Measurements from ENCODE around the gene MRPL46. TPM values are rescaled to one million over a fixed set of nuclear protein-coding genes. Genes with fewer than 3 reads are reported as not detected.

Gene MRPL46
- total RNA-seq, 1 donor from 2014 or later = 29.7 TPM

- Histone ChIP-seq H3K27ac (no peak overlapping the region), H3K36me3 (peaks cover 40 to 57% of the 10 kb centered on the region in 2 donors), H3K4me1 (peaks cover 6 to 18% of the 10 kb centered on the region in 2 donors), H3K27me3 (no peaks in the 10 kb centered on the region), H3K9me3 (no peaks in the 10 kb centered on the region), H3K4me3 (no peak overlapping the region)
- intact Hi-C loops (cut with DNase I) = no loop called here
- no peak for DNase-seq (ENCODE audit: low spot score in 2 of 2)
- TF ChIP-seq CTCF (IDR thresholded peaks at IDR 0.05) = no peak
Observed at GRCh38 chr15:88463870-88464532, 3.2 kb downstream of the MRPL46 start.

DNA sequence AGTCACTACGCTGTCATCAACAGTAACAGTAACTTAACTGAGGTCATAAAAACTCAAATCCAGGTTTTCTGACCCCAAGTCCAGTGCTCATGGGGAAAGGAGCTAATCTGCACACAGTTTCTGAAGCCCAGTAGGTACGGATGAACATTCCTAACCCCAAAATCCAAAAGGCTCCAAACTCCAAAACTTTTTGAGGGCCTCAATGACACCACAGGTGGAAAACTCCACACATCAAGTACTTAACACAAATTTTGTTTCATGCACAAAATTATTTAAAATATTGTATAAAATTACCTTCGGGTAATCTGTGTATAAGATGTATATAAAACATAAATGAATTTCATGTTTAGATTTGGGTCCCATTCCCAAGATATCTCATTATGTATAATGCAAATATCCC, 10.5 kb downstream of the MRPL46 start:
- H3K4me3 ChIP-seq = no peak overlapping the region
- peaks cover 28 to 42% of the 10 kb centered on the region in 2 donors for H3K36me3 ChIP-seq
- DNase-seq (ENCODE audit: low spot score in 2 of 2) = no peak
- H3K9me3 ChIP-seq = no peaks in the 10 kb centered on the region
- TF ChIP-seq CTCF (IDR thresholded peaks at IDR 0.05) = no peak
- intact Hi-C loops (cut with DNase I) = loop anchor here (5.0 kb wide), 1 partner anchor 1539 kb away; no protein-coding TSS in a partner anchor
- no peaks in the 10 kb centered on the region for H3K27me3 ChIP-seq
- H3K4me1 ChIP-seq = no peaks in the 10 kb centered on the region
- no peak overlapping the region for H3K27ac ChIP-seq

DNA sequence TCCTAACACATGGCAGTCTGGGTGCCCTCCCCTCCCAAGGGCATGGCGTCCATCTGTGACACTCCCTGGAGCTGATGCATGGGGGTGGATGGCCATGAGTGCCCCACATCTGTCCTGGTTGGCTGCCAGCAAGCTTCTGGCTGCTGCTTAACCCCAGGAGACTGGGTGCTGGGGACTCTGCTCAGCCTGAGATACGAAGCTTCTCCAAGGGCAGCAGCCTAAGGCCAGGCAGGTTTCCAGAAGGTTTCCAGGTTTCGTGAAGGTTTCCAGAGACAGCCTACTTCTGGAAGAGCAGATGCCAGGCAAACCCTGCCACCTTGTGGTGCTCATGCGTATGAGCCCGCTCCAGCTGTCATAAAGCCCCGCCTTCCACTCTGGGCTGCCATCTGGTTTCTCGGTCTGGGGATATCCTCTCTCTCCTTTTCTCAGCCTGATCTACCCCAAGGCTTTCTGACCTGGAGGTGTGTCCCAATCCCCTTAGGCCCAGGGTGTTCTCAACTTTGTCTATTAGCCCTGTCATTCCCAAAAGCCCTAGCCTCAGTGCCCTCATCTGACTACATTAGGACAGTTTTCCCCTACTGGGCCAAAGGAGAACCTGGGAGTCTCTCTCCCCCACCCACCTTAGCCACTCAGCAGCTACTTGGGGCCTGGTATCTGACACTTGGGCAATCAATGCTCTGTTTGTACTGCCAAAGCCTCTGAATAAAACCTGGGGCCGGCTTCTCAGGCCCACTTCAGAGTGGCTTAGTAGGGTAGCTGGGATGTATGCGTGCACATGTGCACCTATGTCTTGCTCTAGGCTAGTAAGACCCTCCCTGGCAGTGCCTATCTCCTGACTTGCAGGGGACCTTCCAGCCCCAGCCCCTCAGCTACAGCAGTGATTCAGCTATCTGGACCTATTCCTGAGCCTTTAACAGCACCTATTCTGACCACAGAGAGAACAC, 12.0 kb downstream of the MRPL46 start:
- peaks cover 17 to 26% of the 10 kb centered on the region in 2 donors for H3K36me3 ChIP-seq
- DNase-seq (ENCODE audit: low spot score in 2 of 2) = no peak
- H3K4me1 ChIP-seq = no peaks in the 10 kb centered on the region
- intact Hi-C loops (cut with DNase I) = loop anchor here (5.0 kb wide), 1 partner anchor 1538 kb away; no protein-coding TSS in a partner anchor
- peak; percentile 35 to 67 (median 53) for TF ChIP-seq CTCF (IDR thresholded peaks at IDR 0.05)
- H3K4me3 ChIP-seq = no peak overlapping the region
- H3K9me3 ChIP-seq = no peaks in the 10 kb centered on the region
- no peaks in the 10 kb centered on the region for H3K27me3 ChIP-seq
- H3K27ac ChIP-seq = no peak overlapping the region

DNA sequence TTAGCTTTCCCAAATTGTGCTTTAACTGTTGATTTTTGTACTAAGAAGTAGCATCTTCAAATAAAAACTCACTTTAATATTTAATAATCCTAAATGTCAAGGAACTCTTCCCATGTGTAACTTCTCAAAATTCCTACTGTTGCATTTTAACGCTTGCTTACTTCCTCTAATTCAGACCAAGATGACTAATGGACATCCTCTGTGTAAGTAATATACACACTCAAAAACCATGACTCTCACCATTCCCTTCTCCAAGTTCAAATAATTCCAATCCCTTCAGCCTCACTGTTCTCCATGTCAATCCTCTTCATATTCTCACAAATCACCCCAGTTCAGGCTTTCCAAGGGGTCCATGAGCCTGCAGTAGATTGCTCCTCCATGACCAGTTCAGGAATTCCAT, 13.0 kb downstream of the MRPL46 start:
- intact Hi-C loops (cut with DNase I) = no loop called here
- Histone ChIP-seq H3K4me3 (no peak overlapping the region), H3K4me1 (no peaks in the 10 kb centered on the region), H3K27me3 (no peaks in the 10 kb centered on the region), H3K27ac (no peak overlapping the region), H3K36me3 (peaks cover 8 to 17% of the 10 kb centered on the region in 2 donors), H3K9me3 (no peaks in the 10 kb centered on the region)
- DNase-seq (ENCODE audit: low spot score in 2 of 2) = no peak
- no peak for TF ChIP-seq CTCF (IDR thresholded peaks at IDR 0.05)

DNA sequence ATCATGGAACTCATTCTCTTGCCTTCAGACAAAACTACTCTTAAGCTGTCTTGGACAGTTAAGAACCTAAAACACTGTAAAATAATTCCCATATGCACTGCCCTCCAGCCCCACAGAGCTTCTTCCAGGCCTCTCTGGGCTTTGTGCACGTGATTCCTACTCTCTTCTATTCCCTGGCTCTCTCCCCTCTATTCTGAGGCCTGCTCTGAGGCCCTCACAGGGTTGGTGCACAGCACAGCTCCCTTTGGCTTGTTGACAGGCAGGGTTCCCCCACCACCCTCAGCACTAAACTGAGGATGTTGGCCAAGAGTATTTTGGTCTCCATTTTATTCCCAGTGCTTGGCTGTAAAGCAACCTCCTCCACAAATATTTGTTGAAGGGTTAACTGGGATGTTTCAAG, 13.5 kb downstream of the MRPL46 start:
- Histone ChIP-seq H3K27ac (no peak overlapping the region), H3K9me3 (no peaks in the 10 kb centered on the region), H3K27me3 (no peaks in the 10 kb centered on the region), H3K4me1 (no peaks in the 10 kb centered on the region), H3K4me3 (no peak overlapping the region), H3K36me3 (peaks cover 2 to 11% of the 10 kb centered on the region in 2 donors)
- no peak for TF ChIP-seq CTCF (IDR thresholded peaks at IDR 0.05)
- DNase-seq (ENCODE audit: low spot score in 2 of 2) = no peak
- intact Hi-C loops (cut with DNase I) = no loop called here
